GM19240 (cell line): ENCODE data around the gene MDM4.
"Not testable (repeated sequence)": the region's sequence is repeated elsewhere in the genome, so short reads cannot be mapped to it uniquely, and the experiment has no call there.

ENCODE experiments used
- DNase-seq: peaks from one replicate; pipeline ENCODE4 v3.0.0; 2011; ENCODE audit warnings: low spot score; ENCODE audit not compliant: insufficient read length

Gene MDM4

GRCh38 chr1:204516180-204516879 lies at the start of gene MDM4:
Gene MDM4, plus strand, starts transcription at chr1:204516406. Its CDS starts 9,113 bp downstream, at chr1:204525519.
- no peak for DNase-seq

- DNase-seq: no peak
These were observed 49.5 kb upstream of the MDM4 start for GRCh38 chr1:204466416-204467405.

GRCh38 chr1:204468206-204468605 lies 48.0 kb upstream of the MDM4 start:
- DNase-seq: no peak

GRCh38 chr1:204468766-204469302 lies 47.4 kb upstream of the MDM4 start:
- DNase-seq: no peak

- DNase-seq: no peak
These were observed 46.9 kb upstream of the MDM4 start for GRCh38 chr1:204469304-204469703.

- DNase-seq: no peak
These were observed 44.5 kb upstream of the MDM4 start for GRCh38 chr1:204471687-204472086.

DNA sequence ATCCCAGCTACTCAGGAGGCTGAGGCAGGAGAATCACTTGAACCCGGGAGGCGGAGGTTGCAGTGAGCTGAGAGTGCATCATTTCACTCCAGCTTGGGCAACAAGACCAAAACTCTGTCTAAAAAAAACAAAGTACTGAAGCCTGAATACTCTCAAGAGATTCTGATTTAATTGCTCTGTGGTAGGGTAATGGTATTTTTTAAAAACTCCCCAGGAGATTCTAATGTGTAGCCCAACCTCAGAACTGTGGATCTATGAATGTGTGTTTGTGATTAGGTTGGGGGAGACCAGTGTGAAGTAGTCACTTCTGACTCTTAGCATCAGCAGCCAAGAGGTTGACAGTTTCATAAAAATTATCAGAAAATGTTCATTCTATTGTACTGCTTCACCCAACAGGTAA lies 43.5 kb upstream of the MDM4 start:
- no peak for DNase-seq

DNA sequence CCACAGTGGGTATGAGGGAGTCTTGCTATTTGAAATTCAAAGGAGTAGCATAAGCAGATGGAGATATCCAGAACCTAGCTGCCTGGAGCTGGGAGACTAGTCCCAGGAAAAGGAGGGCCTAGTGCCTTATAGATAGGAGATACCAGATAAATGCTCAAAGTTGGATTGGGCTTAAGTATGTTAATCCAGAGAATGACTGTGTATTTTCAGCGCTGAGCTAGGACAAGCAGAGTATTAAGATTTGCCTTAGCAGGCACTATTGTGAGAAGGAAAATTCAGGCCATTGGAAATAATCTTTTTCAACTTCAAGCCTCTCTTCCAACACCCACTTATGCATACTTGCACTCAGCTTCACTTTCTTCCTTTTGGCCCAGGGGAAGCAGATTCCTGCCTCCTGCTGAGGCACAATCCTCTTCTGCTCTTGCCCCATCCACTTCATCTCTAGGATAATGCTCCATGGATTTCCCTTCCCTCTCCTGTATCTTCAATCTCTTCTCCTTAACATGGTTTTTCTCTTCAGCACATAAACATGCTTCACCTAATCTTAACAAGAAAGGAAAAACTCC lies 42.7 kb upstream of the MDM4 start:
- no peak for DNase-seq

DNA sequence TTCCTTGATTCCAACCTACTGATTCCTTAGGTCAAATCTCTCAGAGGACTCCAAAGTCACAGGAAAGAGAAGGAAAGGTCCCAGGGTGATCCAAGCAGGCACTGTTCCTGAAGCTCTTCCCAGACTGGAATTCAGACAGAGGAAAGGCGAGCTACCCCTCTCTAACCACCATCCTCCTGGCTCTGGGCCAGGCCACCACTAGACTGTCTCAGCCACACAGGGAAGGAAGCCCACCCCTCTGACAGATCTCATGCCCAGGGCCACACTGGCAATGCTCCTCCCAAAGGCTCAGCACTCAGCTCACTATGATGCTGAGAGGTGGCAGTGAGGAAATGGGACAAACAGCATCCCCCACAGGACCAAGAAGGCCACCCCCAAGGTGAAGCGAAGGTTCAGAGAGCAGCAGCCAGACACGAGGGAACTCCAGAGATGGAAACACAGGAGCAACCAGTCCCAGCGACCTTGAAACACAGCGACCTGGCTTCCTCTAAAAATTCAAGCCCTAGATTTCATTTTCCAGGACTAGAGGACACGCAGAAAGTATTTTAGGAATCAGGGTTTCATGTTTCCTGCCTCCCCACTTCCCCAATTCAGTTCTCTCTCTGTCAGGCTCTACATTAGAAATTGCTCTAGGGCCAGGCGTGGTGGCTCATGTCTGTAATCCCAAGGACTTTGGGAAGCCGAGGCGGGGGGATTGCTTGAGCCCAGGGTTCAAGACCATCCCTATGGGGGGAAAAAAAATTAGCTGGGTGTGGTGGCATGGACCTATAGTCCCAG lies 40.4 kb upstream of the MDM4 start:
- DNase-seq: no peak

DNA sequence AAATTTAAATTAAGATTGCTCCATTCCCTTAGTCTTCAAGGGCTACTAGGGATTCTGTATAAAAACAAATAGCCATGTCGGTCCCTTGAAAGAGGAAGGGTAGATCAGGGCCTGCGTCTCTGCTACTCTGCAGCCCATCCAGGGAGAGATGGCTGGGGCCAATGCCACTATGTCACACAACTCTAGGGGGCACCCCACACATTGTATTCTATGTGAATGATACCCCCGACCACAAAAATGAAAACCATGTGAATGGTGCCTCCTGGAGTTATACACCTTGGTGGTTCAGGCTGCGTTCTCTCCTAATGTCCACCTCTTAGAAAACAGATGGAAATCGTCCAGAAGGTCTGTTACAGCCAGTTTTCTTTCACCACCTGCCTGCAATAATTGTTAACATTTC lies 39.6 kb upstream of the MDM4 start:
- DNase-seq: no peak

- no peak for DNase-seq
These were observed 39.0 kb upstream of the MDM4 start for GRCh38 chr1:204477036-204477740.

DNA sequence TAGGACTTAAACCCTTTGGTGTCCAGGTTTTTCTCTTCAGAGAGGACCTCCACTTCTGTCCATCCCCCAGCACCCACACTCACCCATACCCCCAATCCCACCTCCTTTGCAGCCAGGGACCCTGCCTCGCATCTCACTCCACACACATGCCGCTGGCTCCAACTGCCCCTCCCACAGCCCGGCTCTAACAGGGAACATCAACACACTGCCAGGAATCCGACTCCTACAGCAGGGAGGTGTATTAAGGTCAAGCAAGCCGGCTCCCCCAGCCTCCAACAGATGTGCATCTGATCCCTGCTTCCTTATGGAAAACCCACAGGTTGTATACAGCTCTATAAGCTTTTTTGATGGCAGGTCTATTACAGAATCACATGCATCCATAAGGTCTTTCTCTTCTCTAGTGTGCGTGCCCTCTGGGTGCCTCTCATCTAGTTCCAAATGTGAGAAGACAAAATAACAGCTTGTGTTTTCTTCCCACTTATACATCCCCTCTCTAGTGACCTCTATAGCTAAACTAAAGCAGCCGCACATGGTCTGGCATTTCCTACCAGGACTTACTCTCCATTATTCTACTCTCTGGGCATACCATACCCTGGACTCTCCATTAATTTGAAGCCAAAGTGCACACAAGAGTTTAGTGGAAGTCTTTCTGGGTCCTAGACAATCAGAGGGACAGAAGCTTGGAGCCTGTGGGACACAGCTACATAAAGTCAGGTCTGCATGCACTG lies 37.9 kb upstream of the MDM4 start:
- DNase-seq: no peak

DNA sequence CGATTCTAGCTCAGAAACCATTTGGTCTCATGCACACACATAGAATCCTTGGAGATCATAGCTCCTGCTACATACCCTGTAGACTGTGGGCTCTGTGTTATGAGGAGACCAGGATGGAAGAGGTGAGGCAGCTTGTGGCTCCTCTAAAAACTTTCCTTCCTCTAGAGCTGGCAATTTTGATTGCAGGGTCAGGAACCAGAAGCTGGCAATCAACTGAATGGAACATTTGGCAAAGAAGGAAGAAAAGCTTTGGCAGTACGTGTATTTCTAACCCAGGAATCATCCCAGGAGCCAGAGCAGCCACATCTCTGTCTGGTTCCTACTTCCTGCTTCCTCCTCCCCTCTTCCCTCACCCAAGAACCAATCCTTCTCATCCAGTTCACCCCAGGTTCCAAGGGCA lies 37.3 kb upstream of the MDM4 start:
- DNase-seq: no peak

- DNase-seq: no peak
These were observed 36.6 kb upstream of the MDM4 start for GRCh38 chr1:204479387-204480136.

DNA sequence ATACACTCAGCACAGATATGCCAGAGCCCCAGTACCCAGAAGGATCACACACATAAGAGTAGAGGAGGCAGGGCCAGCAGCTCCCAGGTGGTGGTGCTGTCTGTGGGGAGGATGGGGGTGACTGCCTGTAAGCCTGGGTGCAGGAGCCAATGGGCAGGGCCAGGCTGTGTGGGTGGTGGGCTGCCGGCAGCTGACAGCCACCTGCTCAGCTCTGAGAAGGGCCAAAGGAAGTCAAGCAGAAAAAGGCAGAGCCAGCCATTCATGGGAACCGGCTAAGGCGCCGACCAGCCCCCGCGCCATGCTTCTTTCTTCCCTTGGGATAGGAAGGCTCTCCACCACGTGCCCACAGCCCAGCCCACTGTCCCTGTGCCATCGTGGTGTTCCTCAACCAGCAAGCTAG lies 35.7 kb upstream of the MDM4 start:
- no peak for DNase-seq

GRCh38 chr1:204483791-204484190 lies 32.4 kb upstream of the MDM4 start:
- no peak for DNase-seq

GRCh38 chr1:204486513-204487255 lies 29.5 kb upstream of the MDM4 start:
- DNase-seq: not testable (repeated sequence)

- no peak for DNase-seq
These were observed 29.0 kb upstream of the MDM4 start for GRCh38 chr1:204487256-204487615.
